Occipital lobe (tissue), 2 donors: ENCODE data around the gene CHD3. TPM values are rescaled to one million over a fixed set of nuclear protein-coding genes. Genes with fewer than 3 reads are reported as not detected.

Experiments used
- DNase-seq: peaks from one replicate; lab custom pipeline; 2025; lab: John Stamatoyannopoulos, UW
- total RNA-seq: library from RNA; depleted of rRNA; stranded (reverse); fragments of >200 nt; gene quantifications from one replicate; pipeline ENCODE4 v1.2.3, GENCODE V29; 2014

Gene CHD3
- total RNA-seq, 1 donor from 2014 or later: 337 TPM

- no peak for DNase-seq
Observed at GRCh38 chr17:7864995-7865650, 23.5 kb upstream of the CHD3 start.

DNA sequence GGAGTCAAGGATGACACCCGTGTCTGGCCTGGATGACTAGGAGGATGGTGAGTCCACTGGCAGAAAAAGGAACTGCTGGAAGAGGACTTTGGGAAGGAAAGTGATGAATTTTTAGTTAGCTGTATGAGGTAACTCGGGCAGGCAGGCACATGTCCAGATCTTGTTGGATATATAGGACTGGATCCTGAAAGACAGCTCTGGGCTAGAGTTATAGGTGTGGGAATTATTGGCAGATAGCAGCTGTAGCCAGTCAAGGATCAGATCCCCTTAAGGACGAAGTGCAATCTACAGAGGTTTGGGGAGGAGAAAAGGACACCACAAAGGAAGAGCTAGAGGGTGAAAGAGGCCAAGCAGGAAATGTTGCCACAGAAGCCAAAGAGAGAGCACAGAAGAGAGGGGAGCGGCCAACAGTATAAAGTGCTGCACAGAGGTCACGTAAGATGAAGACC lies 20.7 kb upstream of the CHD3 start:
- DNase-seq: no peak

DNA sequence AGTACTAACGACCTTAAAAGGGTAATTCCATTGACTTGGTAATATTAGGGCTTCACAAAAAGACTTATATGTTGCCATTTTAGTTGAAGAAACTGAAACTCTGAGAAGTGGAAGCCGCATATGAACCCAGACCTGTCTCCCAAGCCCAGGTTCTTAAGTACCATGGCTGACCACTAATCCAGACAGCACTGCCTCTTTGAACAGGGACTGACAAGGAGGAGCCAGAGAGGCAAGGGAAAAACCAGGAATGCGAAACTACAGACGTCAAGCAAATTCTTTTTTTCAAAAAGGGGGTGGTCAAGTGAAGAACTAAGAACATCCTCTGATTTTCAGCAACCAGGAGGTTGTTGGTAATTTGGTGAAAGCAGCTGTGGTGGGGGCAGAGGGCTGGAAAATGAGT lies 15.5 kb upstream of the CHD3 start:
- no peak for DNase-seq

- no peak for DNase-seq
Observed at GRCh38 chr17:7875804-7876370, 12.7 kb upstream of the CHD3 start.

- DNase-seq: no peak
Observed at GRCh38 chr17:7878234-7878633, 10.4 kb upstream of the CHD3 start.

DNA sequence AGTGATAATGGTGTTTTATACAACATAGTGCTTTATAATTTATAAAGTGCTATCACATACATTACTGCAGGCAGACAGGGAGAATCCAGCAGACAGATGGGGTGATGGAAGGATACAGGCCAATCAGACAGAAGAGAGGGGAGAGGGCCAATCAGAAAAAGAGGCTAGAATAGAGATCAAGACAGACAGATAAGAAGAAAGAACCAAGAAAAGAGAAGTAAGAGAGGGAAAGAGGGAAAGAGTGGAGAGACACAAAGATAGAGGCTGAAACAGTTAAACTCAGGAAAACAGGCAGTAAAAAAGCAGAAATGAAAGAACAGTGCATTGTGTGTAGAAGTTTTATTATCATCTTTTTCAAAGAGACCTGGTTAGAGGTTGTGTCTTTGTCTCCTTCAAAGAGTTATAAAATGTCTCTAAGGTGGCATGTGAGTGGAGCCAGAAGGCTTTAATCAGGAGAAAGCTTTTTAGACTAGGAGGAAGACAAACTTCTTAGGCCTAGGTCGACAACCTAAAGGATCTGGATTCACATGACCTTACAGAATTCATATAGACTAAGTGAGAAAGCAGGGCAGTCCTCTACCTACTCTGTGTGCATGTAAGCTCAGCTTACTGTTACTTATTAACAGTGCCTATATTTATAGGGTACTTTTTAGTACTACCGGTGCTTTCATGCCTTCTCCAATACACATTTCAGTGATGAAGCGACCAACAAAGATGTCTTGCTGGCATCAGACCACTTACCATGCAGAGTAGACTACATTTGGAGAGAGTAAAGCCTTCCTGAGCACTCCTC lies 8.3 kb upstream of the CHD3 start:
- no peak for DNase-seq

DNA sequence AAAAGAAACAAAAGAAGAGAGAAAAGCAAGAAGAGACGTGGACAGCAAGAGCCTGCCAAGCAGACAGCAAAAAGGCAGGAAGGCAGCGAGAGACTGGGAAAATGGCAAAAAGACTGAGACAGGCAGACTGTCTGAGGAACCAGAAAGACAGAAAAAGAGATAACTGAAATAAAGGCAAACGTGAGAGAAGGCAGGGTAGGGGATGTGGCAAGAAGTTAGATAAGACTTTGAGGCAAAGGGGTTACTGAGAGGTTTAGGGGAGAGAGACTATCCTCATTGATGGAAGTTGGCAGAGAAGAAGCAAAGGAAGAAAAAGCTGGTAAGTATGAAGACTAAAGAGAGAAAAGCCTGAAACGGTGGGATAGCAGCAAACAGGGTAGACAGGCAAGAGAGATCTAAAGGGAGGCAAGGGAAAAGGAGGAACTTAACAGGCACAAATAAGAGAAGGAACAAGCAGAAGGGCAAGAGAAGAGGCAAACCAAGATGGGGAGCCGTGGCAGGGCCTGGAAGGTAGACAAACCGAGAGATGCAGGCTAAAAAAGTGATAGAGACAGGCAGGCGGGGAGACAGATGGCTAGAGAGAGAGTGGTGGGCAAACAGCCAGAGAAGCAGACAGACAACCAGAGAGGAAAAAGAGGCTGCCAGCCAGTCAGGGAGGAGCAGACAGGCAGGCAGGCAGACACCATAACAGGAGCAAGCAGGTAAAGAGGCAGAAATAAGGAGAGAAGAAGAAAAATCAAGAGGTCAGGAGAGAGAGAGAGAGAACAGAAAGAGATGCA lies 7.1 kb upstream of the CHD3 start:
- peak; percentile 18 for DNase-seq

GRCh38 chr17:7882068-7882467 lies 6.5 kb upstream of the CHD3 start:
- DNase-seq: no peak

DNA sequence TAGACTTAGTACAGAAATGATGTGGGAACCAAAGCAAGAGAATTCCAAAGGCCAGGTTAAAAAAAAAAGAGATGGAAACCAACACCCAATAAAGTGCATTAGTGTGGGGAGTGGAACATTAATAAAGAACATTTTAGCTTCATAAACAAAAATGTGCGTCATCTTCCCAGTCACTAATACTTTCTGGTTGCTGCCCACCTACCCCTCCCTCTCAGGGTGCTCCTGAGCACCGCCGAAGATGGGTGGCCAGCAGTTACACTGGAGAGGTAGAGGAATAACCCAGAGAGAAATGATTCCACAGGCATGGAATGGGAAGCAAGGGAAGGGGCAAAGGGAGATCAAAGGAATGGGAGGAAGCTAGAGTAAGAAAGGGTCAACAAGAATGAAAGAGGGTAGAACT lies 6.0 kb upstream of the CHD3 start:
- DNase-seq: no peak

- no peak for DNase-seq
Observed at GRCh38 chr17:7883781-7884386, 4.7 kb upstream of the CHD3 start.

DNA sequence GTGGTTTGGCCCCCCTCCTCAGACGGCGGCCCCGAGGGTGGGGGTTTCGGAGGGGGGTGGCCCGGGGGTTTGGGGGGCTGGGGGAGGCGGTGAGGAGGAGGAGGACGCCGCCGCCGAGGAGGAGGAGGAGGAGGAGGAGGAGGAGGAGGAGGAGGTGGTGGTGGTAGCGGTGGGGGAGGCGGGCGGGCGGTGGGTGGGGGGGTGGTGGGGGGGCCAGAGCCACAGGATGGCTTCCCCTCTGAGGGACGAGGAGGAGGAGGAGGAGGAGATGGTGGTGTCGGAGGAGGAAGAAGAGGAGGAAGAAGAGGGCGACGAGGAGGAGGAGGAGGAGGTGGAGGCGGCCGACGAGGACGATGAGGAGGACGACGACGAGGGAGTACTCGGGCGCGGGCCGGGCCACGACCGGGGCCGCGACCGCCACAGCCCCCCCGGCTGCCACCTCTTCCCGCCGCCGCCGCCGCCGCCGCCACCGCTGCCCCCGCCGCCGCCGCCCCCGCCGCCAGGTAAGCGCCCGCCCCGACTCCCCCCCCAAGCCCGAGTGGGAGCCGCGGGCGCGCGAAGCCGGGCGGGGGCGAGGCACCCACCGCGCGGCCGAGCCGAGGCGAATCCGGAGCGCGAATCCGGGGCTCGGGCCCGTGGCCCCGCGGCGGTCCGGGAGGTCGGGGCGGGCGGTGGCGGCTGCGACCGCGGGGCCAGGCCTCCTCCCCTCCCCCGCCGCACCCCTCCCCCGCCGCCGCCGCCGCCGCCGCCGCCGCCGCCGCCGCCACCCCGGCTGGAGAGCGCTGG lies 3.8 kb upstream of the CHD3 start:
- no peak for DNase-seq

DNA sequence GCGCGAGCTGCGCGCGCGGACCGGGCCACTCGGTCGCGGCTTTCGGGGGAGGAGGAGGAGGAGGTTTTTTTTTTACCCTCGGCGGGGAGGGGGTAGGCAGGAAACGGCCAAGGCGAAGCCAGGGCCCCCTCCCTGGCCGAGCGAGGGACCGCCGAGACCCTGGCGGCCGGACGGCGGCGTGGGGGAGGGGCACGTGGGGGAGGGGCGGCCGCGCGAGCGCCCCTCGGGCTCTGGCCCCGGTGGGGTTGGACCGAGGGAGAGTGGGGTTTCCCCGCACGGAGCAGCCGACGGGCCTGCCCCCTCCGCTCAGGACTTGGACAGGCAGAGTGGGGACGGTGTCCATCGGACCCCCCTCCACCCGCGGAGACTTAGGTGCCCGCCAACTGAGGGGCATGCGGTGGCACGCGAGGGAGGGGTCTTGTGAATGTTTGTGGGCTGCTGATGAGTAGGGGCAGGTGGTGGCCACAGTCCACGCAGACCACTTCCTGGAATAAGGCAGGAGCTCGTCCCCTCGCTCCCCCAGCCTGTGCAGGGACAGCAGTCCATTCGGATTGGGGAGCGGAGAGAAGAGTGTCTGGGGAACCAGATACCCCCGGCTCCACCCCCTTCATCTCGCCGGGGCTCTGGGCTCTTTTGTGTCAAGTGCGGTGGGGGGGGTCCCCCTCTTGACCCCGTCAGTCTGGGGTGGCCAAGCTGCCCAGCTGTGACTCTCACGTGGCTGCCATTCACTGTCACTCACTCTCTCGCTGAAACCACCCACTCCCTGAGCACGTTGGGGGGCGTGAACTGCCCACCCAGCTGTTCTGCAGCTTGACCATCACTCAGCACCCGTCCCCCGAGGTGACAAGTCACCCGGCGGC lies 3.0 kb upstream of the CHD3 start:
- DNase-seq: no peak

DNA sequence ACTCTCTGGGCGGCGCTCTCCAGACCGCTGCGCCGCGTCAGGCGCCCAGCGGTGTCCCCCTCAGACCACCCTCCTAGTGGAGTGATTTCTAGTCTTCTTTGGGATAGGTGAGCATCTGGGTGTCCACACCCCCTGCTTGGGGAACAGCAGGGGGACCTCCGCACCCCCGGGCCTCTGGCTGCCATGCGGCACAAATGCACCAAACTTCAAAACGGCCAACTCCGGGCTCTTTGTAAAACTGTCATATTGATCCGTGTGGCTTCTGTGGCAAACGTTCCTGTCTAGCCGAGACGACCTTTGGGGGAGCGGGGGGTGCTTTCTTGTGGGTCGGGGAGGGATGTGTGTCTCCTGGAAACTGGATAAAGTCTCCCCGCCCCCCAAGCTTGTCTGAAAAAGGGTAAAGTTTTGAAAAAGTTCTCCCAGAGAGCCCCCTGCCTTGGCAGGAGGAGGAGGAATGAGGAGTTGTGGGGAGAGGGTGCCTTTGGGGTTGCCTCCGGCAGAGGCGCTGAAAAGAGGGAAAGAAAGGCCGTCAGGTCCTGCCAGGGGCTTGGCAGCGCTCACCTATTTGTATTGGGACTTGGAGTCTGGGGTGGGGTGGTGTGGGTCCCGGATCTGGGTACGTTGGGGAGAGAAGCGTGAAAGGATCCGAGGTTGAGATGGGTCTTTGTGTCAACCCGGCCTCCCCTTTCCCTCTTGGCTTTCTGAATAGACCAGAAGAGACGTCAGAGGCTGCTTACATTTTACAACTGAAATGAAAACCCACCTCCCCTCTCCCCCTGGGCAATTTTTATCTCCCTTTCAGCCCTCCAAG lies 2.2 kb upstream of the CHD3 start:
- no peak for DNase-seq

DNA sequence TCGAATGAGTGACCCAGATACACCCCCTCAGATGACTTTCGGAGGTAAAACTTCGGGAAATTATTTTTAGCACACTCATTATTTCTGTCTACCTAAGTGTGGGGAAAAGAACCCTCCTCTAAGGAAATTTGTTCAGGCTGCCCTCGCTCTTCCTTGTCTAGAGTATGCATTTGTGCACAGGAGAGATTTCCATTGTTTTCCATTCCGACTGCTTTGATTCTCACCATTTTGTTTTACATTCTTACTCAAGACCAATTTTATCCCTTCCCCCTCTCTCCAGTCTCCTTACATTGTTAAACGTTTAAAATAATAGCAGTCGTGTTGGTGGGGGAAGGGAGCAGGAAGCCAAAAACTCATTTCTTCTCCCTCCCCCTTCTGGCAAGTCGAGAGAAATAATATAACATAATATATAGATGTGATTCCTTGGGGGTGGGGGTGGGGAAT lies 1.5 kb upstream of the CHD3 start:
- peak; percentile 9 for DNase-seq

DNA sequence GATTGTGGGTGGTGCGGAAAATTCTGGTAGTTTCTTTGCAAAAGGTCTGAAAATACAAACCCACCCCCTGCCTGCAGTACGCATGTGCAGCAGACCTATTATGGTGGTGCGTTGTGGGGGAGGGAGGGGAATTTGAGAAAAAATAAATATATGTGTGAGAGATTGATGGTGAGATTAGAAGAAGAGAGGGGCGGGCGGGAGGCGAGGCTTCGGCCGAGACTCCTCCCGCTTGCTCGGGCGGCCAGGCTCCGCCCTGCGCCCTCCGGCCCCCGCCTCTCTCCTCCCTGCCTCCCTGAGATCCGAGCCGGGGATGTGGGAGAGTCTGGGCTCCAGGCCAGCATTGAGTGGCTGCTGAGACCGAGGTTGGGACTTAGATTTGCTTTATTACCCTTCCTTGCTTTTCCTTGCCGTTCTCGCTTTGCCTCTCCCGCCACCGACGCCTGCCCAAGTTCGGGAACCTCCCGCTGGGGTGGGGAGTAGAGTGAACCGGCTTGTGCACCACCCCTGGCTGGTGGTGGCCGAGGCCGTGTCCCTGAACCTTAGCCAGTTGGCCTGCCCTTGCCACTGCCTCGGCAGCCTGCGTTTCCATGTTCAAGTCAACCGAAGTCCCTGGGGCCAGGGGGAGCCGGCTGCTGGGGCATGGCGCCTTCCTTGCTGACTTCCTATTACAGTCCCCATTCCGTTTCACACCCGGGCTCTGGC lies 956 bp upstream of the CHD3 start:
- peak; percentile 91 for DNase-seq

DNA sequence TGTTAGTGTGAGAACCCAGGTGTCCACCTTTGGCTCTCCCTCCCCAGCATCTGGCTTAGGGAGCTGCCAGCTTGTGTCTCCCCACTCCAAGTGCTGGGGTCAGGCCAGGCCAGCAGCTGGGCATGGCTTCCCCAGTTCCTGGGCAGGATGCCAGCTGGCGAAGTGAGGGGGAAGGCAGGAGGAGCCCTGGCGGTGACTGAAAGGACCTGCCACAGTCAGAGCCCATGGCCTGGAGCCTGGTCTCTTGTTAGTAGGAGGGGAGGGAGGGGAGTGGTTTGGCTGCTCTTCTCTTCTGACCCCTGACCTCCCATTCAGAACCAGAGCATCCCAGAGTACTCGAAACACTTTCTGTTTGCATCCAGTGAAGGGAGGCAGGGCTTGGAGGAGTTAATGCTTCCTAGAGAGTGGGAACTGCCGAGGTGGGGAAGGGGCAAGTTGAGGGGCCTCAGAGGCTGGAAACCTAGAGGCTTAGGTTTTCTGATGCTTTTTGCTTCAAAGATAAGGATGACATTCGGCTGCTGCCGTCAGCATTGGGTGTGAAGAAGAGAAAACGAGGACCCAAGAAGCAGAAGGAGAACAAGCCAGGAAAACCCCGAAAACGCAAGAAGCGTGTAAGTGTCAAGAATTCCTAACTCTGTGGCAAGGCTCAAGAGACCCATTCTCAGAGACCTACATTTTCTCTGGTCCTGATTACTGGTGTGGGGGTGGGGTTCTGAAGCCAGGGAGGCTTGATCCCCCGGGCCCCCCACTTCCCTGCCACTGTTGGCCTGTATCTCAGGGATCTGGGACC lies 772 bp downstream of the CHD3 start:
- DNase-seq: peak; percentile 89

DNA sequence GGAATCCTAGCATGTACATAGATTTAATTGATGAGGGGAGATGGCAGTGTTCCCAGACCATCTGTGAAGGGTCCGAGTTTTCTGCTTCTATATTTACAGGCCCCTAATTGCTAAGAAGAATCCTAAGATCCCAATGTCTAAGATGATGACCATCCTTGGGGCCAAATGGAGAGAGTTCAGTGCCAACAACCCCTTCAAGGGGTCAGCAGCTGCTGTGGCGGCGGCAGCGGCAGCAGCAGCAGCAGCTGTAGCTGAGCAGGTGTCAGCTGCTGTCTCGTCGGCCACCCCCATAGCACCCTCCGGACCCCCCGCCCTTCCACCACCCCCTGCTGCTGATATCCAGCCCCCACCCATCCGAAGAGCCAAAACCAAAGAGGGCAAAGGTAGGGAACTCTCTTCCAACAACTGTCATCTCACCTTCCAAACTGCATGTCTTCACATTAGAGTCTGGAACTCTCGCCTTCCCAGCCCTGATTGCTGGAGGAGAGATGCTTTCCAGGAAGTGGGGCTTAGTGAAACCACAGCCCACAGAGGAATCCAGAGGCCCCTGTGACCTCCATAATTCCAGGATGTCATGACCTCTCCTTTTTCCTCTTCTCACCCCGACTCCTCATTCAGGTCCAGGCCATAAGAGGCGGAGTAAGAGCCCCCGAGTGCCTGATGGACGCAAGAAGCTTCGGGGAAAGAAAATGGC lies 4.7 kb downstream of the CHD3 start:
- DNase-seq: no peak
